GM12873 (cell line): ENCODE results near the gene RER1.

Experiments
- CTCF ChIP-seq: IDR thresholded peaks from 2 replicates; pipeline ENCODE4 v1.5.1; 2012; ENCODE audit warnings: low read depth, mild to moderate bottlenecking, moderate library complexity, low read length, control low read depth; ENCODE audit not compliant: insufficient read depth; ENCODE audit errors: missing control alignments

The RER1 gene

GRCh38 chr1:2392686-2393085 is 1.0 kb downstream of the RER1 start:
- no peak for TF ChIP-seq CTCF

GRCh38 chr1:2393471-2393877 is 1.8 kb downstream of the RER1 start:
- no peak for TF ChIP-seq CTCF

- TF ChIP-seq CTCF, result no peak
Measured at GRCh38 chr1:2394220-2394619, 2.6 kb downstream of the RER1 start.

- no peak for TF ChIP-seq CTCF
Measured at GRCh38 chr1:2394761-2395160, 3.1 kb downstream of the RER1 start.

GRCh38 chr1:2395245-2395644 is 3.6 kb downstream of the RER1 start:
- TF ChIP-seq CTCF, result no peak

- no peak for TF ChIP-seq CTCF
Measured at GRCh38 chr1:2396059-2396458, 4.4 kb downstream of the RER1 start.

GRCh38 chr1:2396476-2396875 is 4.8 kb downstream of the RER1 start:
- no peak for TF ChIP-seq CTCF
